ENCODE measurements around the gene L1CAM.

The L1CAM gene

DNA sequence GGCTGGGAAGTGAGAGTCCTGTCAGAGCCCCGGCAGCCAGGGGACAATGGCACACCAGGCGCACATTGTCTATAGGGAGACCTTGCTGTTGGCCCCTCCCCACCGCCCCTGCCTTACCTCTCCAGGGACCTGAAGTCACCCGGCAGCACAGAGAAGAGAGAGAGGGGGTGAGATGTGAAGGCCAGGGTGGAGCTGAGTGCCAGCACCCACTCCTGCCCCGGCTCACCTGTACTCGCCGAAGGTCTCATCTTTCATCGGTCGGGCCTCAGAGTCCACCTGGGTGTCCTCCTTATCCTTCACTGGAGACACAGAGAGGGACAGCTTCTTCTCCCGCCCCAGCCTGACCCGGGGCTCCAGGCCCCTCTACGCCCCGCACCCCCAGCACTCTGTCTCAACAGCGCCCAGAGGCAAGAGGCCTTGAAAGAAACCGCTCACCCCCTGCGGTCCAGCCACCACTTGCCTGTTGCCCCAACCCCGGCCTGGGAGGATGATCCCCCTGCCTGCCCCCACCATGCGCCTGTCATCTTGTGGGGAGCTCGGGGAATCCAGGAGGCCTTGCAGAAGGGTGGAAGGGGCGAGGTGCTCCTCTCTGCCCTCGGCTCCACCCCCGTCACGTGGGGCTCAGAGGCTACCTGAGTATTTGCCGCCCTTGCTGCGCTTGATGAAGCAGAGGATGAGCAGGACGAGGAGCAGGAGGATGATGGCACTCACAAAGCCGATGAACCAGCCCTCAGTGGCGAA, 22.6 kb downstream of the L1CAM start:
- no peak for DNase-seq (ENCODE audit: low read depth, low spot score)

DNA sequence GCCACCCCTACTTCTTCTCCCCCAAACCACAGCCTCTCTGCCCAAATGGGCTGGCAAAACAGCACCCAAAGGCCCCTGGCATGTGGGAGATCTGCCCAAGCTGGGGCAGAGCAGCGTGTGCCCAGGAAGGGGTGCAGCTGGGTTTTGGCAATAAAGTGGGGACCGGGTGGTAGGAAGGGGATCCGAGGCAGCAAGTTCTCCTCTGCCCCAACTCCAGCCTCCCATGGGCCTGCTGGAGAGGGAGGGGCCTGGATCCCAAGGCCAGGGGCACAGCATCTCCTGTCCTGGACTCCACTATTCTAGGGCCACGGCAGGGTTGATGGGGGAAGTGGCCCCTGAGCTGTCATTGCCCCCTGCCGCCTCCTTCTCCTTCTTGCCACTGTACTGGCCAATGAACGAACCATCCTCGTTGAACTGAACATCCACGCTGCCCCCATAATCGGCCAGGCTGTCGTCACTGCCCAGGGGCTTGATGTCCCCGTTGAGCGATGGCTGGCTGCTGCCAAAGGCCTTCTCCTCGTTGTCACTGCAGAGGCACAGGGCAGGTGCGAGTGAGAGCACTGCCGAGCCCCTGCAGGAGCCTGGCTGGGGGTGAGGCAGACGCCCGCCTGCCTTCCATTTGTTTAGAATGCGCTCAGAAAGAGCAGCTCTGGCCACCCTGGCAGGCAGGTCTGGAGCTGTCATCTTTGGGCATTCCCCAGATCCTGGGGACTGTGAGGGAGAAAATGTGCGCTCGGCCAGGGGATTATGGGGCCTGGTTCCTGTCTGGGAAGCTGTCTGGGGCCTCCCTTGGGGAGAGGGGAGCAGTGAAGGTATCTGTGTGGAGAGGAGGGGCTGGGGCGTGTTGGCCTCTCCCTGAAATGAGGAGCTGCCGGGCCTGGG, 23.4 kb downstream of the L1CAM start:
- DNase-seq (ENCODE audit: low read depth, low spot score), result no peak

DNA sequence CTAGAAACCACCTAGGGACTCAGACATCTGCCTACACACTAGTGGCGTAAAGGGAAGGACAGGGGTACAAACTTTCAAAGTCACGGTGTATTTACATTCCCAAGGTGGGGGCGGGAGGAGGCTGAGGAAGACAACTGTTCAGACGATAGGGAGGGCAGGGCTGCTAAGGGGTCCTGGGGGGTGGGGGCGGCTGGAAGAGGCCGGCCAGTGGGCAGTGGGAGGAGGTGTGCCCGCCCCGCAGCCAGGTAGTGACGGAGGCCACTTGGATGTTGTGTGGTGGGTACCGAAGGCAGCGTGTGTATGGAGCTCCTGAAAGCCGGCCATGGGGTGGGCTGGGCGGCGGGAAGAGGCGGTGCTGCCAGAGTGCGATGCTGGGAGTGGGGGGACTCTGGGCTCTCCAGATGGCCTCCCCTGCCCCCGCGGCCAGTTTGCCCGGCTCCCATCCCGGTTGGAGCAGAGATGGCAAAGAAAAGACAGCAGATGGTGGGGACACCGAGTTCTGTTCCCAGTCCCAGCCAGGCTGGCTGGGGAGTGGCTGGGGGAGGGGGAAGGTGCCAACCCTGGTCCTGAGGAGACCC, 24.2 kb downstream of the L1CAM start:
- DNase-seq (ENCODE audit: low read depth, low spot score), result no peak

DNA sequence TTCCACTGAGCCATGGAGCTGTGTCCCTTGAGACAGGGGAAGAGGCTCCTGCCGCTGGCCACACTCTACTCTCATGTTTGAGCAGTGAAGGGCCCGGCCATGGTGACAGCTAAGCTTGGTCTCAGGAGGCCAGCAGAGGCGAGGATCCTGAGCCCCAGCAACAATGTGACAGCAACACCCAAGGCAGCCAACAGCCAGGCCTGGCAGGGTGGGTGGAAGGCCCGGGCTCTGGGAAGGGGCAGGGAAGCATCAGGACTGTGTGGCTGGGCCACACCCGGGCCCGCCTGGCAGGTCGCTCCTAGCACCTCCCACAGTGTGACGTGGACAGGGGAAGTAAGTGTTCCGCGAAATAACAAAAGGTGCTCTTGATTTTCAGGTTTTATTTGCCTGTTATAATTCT, 24.8 kb downstream of the L1CAM start:
- DNase-seq (ENCODE audit: low read depth, low spot score), result no peak

GRCh38 chrX:153857348-153857903, 28.5 kb downstream of the L1CAM start:
- no peak for DNase-seq (ENCODE audit: low read depth, low spot score)

GRCh38 chrX:153854702-153855101, 31.3 kb downstream of the L1CAM start:
- no peak for DNase-seq (ENCODE audit: low read depth, low spot score)

DNA sequence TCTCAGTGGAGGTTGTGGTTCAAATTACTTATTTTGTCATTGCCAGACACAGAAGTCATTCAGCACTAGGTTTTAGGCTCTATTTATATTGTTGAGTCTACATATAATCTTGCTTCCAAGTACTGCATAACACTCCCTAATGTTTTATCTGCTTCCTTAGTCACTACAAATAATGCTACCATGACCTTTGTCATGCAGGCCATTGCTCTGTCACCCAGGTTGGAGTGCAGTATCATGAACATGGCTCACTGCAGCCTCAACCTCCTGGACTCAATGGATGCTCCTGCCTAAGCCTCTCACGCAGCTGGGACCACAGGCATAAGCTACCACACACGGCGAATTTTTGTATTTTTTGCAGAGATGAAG, 32.1 kb downstream of the L1CAM start:
- DNase-seq (ENCODE audit: low read depth, low spot score), result no peak

DNA sequence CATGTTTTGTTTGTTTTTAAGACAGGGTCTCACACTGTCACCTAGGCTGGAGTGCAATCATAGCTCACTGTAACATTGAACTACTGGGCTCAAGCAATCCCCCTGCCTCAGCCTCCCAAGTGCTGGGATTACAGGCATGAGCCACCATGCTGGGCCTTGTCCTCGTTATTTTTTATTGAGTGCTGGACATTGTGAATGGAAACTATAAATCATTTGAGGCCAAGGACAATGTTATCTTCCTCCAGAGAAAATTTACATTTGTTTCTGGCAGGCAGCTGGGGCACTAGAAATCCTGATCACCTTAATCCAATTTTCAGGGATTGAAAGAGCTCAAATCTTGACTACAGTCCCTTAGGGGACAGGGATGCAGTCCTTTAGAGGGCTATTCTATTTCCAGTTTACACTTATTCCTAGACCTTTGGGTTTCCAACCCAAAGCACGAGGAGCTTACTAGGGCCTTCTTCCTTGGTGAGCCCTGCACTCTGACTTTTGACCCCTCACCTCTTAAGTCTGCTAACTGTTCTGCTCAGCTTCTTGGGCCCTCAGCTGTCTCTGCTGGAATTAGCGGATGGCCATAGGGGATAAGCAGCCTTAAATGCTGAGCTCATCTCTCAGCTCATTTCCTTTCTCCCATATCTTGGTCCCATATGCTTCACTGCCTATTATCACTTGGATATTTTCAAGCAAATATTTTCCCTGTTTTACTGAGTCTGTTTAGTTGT, 32.6 kb downstream of the L1CAM start:
- DNase-seq (ENCODE audit: low read depth, low spot score), result no peak

DNA sequence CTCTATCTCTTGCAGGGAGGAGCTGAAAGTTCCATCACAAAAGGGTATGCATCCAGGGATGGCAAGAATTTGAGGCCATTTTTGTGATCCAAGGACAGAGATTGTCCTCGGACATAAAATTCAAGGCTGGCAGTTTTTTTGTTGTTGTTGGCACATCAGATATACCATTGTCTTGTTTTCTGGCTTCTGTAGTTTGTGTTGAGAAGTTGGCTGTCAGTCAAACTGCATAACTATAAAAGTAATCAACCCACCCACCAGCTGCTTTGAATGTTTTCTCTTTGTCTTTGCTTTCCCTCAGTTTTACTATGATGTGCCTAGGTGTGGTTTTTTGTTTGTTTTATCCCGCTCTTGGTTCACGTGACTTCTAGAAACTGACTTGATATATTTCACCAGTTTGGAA, 34.0 kb downstream of the L1CAM start:
- DNase-seq (ENCODE audit: low read depth, low spot score), result no peak

DNA sequence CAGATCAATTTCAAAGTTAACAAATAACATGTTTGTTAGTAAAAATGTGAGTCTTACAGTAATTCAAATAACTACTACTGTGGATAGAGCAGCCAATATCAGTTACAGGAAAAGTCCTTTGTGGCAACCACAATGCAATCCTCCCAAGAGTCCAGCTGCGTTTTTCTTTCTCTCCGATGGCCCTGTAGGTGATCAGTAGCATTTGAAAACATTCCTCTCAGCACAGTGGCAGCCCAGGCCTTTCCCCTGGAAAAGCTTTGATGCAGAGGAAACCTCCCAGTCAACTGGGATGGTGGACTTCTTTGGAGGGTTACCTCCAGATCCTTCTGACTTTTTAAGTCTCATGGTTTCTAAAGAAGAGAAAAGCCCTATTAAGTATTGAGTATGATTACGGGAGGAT, 37.6 kb downstream of the L1CAM start:
- DNase-seq (ENCODE audit: low read depth, low spot score), result no peak

GRCh38 chrX:153845842-153846241, 40.1 kb downstream of the L1CAM start:
- no peak for DNase-seq (ENCODE audit: low read depth, low spot score)

DNA sequence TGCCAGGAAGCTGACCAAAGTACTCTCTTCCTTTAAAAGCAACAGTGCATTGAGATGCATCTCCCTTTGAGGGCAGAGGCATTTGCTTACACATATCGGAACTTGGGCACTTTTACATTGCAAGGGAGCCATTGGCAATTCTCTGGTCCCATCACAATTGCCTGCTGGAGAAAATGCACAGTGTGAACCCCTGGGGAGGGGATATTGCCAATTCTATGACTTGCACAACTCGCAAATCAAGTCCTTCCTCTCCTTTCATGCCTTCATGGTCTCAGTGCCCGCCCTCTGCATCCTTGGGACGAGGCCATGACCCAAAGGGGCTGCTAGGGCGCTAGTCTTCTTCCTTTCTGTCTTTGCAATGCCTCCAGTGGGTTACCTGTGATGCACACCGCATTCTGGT, 40.8 kb downstream of the L1CAM start:
- DNase-seq (ENCODE audit: low read depth, low spot score), result no peak

DNA sequence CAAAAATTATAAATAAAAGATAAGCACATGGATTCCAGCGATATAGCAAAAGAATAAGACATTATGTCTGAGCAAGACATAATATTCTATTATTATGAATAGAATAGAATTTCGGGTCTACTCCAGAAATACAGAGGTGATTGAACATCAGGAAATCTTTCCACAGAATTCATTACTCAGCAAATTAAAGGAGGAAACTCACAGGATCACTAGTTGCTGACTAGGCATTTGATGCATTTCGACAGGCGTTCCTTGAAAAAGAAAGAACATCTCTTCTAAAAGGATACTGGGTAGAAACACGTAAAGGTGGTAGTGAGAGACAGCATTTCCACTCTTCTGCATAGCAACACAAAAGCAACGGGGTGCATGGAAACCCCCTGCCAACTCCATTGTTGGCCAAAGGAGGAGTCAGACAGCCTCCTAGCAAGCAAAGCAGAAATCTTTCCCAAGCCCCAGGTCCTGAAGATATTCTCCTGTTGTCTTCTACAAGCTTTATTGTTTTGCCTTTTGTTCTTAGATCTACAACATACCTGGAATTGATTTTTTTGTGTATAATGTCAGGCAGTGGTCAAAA, 41.4 kb downstream of the L1CAM start:
- DNase-seq (ENCODE audit: low read depth, low spot score), result no peak

DNA sequence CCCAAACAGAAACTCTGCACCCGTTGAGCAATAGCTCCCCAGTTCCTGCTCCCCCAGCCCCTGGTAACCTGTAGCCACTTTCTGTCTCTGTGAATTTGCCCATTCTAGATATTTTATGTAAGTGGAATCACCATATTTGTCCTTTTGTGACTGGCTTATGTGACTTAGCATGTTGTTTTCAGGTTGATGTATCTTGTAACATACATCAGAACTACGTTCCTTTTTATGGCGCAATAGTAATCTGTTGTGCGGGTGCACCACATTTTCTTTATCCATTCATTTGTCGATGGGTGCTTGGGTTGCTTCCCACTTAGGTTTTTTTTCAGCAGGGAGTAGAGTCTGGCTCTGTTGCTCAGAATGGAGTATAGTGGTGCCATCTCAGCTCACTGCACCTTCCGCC, 49.1 kb downstream of the L1CAM start:
- no peak for DNase-seq (ENCODE audit: low read depth, low spot score)

DNA sequence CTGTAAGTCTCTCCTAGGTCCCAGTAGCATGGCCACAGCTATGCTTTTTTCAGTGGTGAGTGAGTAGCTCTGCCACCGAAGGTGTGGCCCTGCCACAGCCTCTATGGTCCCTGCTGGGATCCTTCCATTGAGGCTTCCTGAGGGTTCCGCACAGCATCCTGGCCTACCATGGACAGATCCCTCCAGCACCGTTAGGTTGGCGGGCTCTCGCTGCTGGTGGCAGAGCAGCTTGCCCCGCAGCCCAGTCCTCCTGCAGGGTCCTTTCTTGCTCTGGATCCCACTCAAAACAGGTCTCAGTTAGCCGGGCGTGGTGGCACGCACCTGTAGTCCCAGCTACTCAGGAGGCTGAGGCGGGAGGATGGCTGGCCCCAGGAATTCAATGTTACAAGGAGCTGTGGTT, 53.2 kb downstream of the L1CAM start:
- no peak for DNase-seq (ENCODE audit: low read depth, low spot score)

- DNase-seq (ENCODE audit: low read depth, low spot score), result no peak
These were observed 54.4 kb downstream of the L1CAM start for GRCh38 chrX:153831429-153832150.

GRCh38 chrX:153830640-153831428, 55.1 kb downstream of the L1CAM start:
- DNase-seq (ENCODE audit: low read depth, low spot score), result no peak

DNA sequence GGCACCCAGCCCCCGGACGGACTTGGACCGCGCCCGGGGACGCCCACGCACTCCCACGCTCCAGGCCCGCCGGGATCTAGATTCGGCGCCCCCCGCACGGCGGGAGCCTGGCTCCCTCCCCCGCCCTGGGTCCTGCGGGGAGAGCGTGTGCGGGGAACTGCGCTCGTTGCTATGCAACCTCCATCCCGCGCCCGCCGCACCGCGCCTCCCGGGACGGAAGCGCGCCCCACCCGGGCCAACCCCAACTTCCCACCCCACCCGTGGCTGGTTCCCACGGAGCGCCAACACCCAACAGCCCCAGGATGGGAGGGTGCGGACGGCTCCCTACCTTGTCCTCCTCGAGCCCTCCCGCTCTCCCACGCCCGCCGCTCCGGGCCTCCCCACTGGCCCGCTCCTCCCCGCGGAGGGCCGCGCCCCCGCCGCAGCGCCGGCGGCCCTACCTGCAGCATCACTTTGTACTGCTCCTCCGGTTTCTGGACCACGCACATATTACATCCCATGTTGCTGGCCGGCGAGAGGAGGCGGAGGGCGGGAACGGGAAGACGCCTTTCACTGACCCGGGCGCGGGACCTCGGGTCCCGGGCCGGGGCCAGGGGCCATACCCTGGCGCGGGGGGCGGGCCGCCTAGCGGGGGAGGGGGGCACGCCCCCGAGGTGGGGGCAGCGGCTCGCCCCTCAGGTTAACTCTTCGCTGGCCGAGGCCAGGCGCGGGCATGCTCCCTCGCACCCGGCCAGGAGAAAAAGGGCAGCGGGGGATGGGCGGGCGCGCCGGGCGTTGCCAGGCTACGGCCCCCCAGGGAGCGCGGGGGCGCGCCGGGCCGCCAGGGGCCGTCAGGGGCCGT, 56.0 kb downstream of the L1CAM start, which contains the start of gene PDZD4:
PDZD4 (minus strand) TSS at position 746 of the 841 bp plus-strand sequence; CDS start at position 500, 246 bp downstream.
- DNase-seq (ENCODE audit: low read depth, low spot score), result no peak

GRCh38 chrX:153829549-153829798, 56.5 kb downstream of the L1CAM start:
- DNase-seq (ENCODE audit: low read depth, low spot score), result no peak
